Testis (tissue), 3 donors: ENCODE results near the gene CDK11A. TPM values are rescaled to one million over a fixed set of nuclear protein-coding genes. Genes with fewer than 3 reads are reported as not detected.
A peak's percentile ranks its signal among the peaks of the same experiment; 100 is the strongest.
"Not testable (repeated sequence)": the region's sequence is repeated elsewhere in the genome, so short reads cannot be mapped to it uniquely, and the experiment has no call there.

Source experiments
- DNase-seq: peaks from one replicate; pipeline ENCODE4 v3.0.0-alpha.2; 2019
- H3K27ac ChIP-seq, 2 donors: fragments of 200-600 bp; sonication (generic); one replicate each; pipeline ENCODE4 v1.5.1; 2019
- H3K27me3 ChIP-seq: fragments of 200-600 bp; sonication (generic); one replicate; pipeline ENCODE4 v1.5.1; 2019
- H3K36me3 ChIP-seq: fragments of 200-600 bp; sonication (generic); one replicate; pipeline ENCODE4 v1.5.1; 2017; ENCODE audit warnings: low read depth; ENCODE audit errors: missing control alignments
- H3K4me1 ChIP-seq: fragments of 200-600 bp; sonication (generic); one replicate; pipeline ENCODE4 v1.5.1; 2019
- H3K4me3 ChIP-seq, 2 donors: fragments of 200-600 bp; sonication (generic); one replicate each; pipeline ENCODE4 v1.5.1; 2017 to 2019
- H3K9me3 ChIP-seq: fragments of 200-600 bp; sonication (generic); one replicate; pipeline ENCODE4 v1.5.1; 2017
- POLR2A ChIP-seq: fragments of 450-650 bp; IDR thresholded peaks from one replicate; pipeline ENCODE4 v1.6.1; 2017; ENCODE audit warnings: antibody characterized with exemption, mild to moderate bottlenecking, moderate library complexity
- WGBS, 2 donors: methylation state at CpG; one replicate each; pipeline ENCODE4 v1.1.5; 2018; 5-methylcytosine and 5-hydroxymethylcytosine counted together
- intact Hi-C: fragments of 100-400 bp; cut with DNase I; formaldehyde crosslinking; loops from one replicate; pipeline ENCODE4 v1.15.1; 2023; ENCODE audit warnings: low total_unique reads
- polyA plus RNA-seq: library from polyadenylated mRNA; stranded (reverse); fragments of 350-450 nt; fragmentation: Illumina TruSeq; extraction: RNeasy Lipid Tissue Mini Kit (QIAGEN cat#74804); gene quantifications from one replicate; pipeline ENCODE4 v1.2.3, GENCODE V29; 2014; ENCODE audit warnings: low read depth, low replicate concordance; ENCODE audit not compliant: insufficient read depth
- total RNA-seq, 2 donors: library from RNA; depleted of rRNA; stranded (reverse); fragments of >200 nt; gene quantifications; one replicate each; pipeline ENCODE4 v1.2.3, GENCODE V29; 2016
- TF ChIP-seq, protein P1 (sequence below), 3 experiments: fragments of 450-650 bp in 2 of 3; fragments of 200-600 bp in 1 of 3; sonication (generic) in 1 of 3; IDR thresholded peaks; one replicate each; pipeline ENCODE4 v1.5.1; 2016 to 2019; ENCODE audit warnings: antibody characterized with exemption in 3 of 3, mild to moderate bottlenecking in 2 of 3, moderate library complexity in 1 of 3

The CDK11A gene
- total and polyA plus RNA-seq, 3 donors from 2014 or later: 44.8 to 153 (median 75.9) TPM

DNA sequence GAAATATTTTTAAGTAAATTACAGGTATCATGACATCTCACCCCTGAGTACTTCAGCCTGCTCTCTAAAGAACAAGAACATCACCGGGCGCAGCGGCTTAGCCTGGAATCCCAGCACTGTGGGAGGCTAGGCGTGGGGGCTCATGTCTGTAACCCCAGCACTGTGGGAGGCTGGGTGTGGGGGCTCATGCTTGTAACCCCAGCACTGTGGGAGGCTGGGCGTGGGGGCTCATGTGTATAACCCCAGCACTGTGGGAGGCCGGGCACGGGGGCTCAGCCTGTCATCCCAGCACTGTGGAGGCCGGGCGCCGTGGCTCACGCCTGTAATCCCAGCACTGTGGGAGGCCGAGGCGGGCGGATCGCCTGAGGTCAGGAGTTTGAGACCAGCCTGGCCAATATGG is 57.6 kb downstream of the CDK11A start:
- intact Hi-C loops: no loop called here
- H3K27ac ChIP-seq: no peak overlapping the region
- H3K9me3 ChIP-seq: no peaks in the 10 kb centered on the region
- H3K27me3 ChIP-seq: no peaks in the 10 kb centered on the region
- H3K4me1 ChIP-seq: no peaks in the 10 kb centered on the region
- TF ChIP-seq, protein P1, sequence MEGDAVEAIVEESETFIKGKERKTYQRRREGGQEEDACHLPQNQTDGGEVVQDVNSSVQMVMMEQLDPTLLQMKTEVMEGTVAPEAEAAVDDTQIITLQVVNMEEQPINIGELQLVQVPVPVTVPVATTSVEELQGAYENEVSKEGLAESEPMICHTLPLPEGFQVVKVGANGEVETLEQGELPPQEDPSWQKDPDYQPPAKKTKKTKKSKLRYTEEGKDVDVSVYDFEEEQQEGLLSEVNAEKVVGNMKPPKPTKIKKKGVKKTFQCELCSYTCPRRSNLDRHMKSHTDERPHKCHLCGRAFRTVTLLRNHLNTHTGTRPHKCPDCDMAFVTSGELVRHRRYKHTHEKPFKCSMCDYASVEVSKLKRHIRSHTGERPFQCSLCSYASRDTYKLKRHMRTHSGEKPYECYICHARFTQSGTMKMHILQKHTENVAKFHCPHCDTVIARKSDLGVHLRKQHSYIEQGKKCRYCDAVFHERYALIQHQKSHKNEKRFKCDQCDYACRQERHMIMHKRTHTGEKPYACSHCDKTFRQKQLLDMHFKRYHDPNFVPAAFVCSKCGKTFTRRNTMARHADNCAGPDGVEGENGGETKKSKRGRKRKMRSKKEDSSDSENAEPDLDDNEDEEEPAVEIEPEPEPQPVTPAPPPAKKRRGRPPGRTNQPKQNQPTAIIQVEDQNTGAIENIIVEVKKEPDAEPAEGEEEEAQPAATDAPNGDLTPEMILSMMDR (IDR thresholded peaks at IDR 0.05): no peak
- TF ChIP-seq POLR2A: no peak
- peaks cover 5% of the 10 kb centered on the region for H3K36me3 ChIP-seq
- DNase-seq: no peak
- 82 to 94% methylated on average over 7 to 15 of the region's 15 CpGs for WGBS, 2 donors
- no peak overlapping the region for H3K4me3 ChIP-seq

DNA sequence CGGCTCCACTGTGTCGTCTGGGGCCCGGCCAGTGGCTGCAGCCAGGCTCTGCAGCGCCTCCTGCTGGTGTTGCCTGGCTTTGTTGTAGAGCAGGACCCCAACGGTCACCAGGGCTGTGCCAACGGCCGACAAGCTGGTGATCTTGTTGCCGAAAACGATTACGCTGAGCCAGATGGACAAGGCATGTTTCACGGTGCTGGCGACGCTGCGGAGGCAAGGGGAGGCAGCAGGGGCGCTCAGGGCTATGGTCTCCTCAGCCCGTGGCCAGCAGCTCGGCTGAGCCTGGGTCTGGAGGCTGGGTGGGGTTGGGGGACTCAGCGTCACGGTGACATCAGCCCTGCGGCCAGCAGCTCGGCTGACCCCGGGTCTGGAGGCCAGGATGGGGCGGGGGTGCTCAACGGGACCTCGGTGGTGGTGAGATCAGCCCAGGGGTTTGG is 58.3 kb downstream of the CDK11A start:
- no peak overlapping the region for H3K27ac ChIP-seq
- no peaks in the 10 kb centered on the region for H3K27me3 ChIP-seq
- intact Hi-C loops: no loop called here
- H3K36me3 ChIP-seq: peaks cover 5% of the 10 kb centered on the region
- 85 to 92% methylated on average over 10 to 25 of the region's 25 CpGs for WGBS, 2 donors
- TF ChIP-seq, protein P1 (IDR thresholded peaks at IDR 0.05): peak; percentile 7 to 40 (median 20)
- TF ChIP-seq POLR2A: no peak
- DNase-seq: no peak
- H3K4me3 ChIP-seq: no peak overlapping the region
- no peaks in the 10 kb centered on the region for H3K4me1 ChIP-seq
- no peaks in the 10 kb centered on the region for H3K9me3 ChIP-seq

DNA sequence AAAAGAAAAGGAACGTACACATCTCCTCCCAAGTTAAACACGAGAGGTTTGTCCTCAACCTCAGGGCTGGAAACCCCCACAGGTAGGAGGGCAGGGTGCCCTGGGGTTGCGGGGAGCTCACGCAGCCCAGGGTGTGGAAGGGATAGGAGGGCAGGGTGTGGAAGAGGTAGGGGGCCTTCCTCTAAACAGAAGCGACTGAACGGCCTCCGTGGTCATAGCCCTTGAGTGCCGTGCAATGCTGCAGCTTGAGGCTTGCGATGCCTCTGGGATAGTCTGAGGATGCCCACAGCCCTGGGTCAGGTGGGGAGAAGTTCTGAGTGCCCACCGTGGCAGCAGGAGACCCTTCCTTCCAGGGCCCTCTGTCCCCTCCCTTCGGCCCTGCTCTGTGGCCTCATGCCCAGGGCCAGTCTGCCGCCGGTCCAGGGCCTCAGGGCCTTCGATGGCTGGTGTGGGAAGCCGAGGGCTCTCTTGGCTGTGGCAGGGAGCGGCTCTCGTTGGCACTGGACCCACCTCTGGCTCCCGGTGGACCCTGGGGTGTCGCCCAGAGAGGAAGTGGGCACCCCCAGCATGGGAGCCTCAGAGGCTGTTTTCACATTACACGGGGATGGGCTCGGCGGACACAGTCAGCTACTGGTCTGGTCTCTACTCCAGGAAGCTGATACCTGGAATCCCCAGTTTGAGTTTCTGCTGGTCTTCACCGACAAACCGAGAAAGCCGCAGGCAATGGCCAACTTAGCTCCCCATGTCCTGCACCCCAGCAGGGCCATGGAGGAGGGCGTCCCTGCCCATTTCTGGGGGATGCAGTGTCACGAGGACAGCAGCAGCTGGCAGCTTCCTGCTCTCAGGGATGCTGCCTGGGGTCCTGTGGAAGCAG is 59.0 kb downstream of the CDK11A start:
- TF ChIP-seq, protein P1 (IDR thresholded peaks at IDR 0.05): no peak
- no peak for TF ChIP-seq POLR2A
- Histone ChIP-seq H3K27ac (no peak overlapping the region), H3K9me3 (no peaks in the 10 kb centered on the region), H3K4me3 (no peak overlapping the region), H3K4me1 (no peaks in the 10 kb centered on the region), H3K36me3 (peaks cover 5% of the 10 kb centered on the region), H3K27me3 (no peaks in the 10 kb centered on the region)
- intact Hi-C loops: no loop called here
- DNase-seq: no peak
- 82 to 85% methylated on average over 7 to 23 of the region's 27 CpGs for WGBS, 2 donors

DNA sequence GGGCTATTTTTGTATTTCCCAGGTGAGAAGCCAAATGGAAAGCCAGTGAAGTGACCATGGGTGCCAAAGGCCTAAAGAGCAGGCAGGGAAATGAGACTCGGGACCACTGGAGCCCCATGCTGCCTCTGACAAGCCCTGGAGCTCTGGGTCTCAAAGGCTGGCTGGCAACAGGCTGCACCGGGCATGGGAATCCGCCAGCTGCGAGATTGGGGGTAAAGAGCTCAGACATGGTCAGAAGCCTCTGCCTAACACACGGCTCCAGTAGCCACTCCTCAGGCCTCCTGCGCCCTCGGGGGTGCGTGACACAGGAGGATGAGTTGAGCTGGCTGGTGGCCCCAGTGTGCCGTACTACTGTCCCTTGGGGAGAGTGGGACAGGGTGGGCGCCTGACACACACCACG is 59.8 kb downstream of the CDK11A start:
- intact Hi-C loops, H3K9me3 ChIP-seq, H3K36me3 ChIP-seq, H3K4me1 ChIP-seq, H3K27ac ChIP-seq, H3K27me3 ChIP-seq, DNase-seq, H3K4me3 ChIP-seq: not testable (repeated sequence)
- 30% methylated on average over 1 of the region's 11 CpGs; no CpG with 5 or more reads in 1 of the 2 donors for WGBS, 2 donors

DNA sequence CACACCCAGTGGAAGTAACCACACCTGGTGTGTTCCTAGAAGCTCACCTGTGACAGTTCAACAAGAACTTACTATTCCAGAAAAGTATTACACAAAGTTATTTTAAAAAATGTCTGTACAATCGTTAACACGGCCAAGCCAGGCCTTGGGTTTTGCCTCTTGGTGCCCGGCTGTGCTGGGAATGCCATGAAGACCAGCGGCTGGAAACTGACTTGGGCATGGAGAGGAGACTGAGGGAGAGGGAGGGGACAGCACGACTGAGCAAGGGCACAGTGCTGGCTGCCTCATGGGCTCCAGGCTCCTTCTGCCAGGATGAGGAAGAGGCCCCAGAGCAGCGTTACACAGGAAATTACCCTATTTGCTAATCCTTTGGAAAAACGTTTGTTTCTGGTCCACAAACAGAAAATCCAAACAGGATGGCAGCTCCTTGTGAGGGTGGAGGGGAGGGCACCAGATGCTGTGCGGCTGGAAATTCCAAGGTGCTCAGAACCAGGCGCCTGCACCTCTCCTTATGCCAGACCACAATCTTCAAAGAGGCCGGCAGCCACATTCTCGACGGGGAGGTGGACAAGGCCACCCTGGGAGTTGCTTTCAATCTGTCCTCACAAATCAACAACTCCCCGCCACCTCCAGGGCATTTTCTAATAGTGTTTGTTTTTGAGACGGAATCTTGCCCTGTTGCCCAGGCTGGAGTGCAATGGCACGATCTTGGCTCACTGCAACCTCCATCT is 61.2 kb downstream of the CDK11A start:
- H3K27me3 ChIP-seq, H3K36me3 ChIP-seq, H3K4me1 ChIP-seq, H3K4me3 ChIP-seq, H3K9me3 ChIP-seq, intact Hi-C loops, DNase-seq, H3K27ac ChIP-seq: not testable (repeated sequence)
- 79 to 83% methylated on average over 9 to 15 of the region's 15 CpGs for WGBS, 2 donors

DNA sequence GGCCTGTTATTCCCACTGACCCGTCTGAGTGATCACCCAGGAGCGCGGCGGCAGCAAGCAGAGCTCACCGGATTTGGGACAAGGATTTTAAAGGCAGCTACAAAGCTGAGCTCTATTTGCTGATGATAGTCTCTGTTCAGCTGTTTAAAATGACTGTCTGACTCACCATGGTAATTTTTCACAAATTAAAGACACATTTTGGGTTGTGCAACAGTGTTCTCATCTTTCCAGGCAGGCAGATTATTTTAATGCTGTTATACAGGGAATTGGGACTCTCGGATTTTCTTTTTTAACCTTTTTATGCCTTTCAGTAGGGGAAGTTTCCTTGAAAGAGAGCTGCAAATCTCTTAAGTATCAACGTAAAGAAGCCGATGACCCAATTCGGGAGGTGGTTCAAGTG is 61.8 kb downstream of the CDK11A start:
- DNase-seq, H3K36me3 ChIP-seq, H3K9me3 ChIP-seq, H3K4me3 ChIP-seq, H3K27me3 ChIP-seq, H3K27ac ChIP-seq, H3K4me1 ChIP-seq, intact Hi-C loops: not testable (repeated sequence)
- WGBS, 2 donors: 89 to 93% methylated on average over 3 to 6 of the region's 9 CpGs
